HG03460 (cell line): ENCODE data around the gene SCRN2.

Experiments used
- ATAC-seq: cut with Tn5 transposase; IDR thresholded peaks from one replicate; pipeline ENCODE4 v1.9.1; 2021; ENCODE audit not compliant: unreplicated experiment

Gene SCRN2

DNA sequence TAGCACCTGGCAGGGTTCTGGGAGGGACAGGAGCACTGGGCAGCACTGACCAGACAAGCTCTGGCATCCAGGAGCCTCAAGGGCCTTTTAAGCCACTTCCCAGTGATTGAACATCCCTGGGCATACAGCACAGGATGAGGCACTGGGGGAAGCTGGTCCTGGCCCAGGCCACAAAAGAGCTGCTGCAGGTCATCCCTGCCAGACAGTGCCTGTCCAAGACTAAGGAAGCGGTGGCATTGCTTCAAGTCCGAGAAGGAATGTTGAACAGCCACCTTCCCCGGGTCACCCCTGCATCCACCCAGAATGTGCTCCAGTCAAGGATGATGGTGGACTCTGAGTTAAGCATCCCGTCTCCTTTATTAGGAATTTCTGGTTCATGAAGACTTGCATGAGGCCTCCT is 18.3 kb downstream of the SCRN2 start:
- no peak for ATAC-seq

DNA sequence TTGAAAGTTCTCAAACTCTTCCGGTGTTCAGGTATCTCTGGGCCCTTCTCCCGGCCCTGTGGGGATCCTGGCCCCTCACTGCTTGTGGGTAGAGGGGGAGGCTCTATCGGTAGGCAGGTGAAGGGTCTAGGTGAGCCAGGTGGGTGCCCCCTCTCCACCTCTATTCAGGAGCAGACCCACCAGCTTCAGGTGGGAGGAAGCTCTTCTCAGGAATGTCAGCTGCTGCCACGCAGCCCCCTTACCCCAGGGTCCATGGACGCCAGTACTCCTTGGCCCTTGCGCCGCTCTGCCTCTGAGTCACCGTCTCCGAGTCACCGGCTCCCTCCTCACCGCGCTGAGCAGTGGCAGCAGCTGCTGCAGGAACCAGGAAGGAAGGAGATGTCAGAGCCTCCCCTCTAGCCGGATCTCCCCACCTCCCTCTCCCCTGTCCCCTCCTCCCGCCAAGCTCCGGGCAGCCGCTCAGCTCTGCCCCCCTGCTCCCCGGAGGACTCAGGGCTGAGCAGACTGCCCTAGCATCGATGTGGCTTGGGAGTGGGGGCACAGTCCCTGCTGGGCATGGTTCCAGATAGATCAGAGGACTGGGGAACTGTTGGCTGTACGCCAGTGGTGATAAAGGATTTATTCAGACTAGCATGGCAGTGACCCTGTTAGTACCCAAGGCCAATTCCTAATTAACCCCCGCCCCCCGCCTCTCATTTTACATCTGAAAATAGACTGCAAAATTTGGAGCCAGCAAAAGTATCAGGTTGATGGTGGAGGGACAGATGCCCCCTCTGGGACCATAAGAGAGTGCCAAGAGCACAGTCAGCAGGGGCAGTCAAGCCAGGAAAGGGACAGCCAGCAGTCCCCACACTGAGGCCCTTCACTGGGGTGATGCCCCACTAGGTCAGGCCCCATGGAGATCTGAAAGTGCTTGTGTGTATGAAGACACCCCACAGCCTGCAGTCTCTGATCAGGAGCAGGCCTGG is 19.4 kb downstream of the SCRN2 start, which contains the start of gene OSBPL7:
Gene OSBPL7 (minus strand): TSS at position 371 of the 968 bp plus-strand sequence. CDS start 1,516 bp downstream, outside the sequence.
- ATAC-seq, result peak; percentile 79

DNA sequence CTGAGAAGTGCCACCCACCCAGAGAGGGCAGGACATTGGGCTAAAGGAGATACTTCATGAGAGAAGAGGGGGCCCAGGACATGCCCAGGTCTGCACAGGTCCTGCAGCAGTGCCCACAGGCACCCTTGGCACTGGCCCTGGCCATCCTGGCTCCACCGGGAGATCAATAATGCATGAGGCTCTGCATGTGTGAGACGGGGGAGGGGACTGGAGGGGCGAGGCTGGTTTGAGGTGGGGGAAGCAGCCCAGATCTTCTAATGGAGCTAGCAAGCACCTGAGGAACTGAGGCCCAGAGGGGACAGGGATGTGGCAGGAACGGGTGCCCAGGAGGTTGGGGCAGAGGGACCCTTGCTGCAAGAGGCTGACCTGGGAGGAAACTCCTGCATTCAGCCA is 20.0 kb downstream of the SCRN2 start:
- no peak for ATAC-seq

DNA sequence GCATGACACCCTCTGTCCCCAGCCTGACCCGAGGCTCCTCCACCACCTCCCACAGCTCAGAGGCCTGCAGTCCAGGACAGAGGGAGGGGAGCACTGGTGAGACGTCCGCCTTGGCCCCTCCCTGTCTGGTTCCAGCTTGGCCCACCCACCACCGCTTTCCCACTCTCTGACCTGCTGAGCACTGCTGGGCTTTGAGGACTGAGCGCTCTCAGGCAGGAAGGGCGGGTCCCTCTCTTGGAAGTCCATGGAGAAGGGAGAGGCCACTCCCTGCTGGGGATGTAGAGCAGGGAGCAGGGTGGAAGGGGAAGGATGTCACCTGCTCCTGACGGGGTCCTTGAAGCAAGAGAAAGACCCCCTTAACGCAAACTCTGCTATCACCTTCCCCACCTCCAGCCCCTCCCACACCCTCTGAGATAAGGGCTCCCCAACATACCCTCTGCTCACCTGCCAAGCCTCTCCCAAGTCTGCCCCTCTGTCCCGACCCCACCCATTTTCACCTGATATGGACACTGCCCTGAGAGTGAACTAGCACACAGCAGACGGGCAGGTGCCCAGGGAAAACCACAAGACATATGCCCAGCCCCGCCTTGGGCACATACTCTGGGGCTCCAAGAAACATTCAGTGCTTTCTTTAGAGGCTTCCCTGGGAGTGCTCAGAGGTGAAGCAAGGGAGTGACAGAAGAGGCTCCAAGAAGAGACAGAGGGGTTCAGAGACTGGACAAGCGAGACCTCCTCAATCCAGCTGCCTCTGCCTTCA is 20.9 kb downstream of the SCRN2 start:
- no peak for ATAC-seq

DNA sequence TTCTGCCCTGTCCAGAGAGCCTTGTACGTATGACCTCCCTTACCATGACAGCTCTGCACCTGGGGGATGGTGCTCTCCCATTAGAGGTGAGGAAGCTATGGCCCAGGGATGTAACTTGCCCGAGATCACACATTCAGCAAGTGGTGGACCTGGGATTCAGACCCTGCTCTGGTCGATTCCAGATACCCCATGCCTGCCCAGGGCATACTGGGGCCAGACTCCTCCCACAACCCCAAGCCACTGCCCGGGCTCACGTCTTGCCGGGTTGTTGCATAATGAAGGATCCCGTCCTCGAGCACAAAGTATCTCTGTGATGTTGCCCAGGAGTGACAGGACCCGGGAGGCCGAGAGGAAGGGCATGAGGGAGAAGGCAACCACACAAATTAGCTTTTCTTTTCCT is 21.6 kb downstream of the SCRN2 start:
- ATAC-seq, result no peak

DNA sequence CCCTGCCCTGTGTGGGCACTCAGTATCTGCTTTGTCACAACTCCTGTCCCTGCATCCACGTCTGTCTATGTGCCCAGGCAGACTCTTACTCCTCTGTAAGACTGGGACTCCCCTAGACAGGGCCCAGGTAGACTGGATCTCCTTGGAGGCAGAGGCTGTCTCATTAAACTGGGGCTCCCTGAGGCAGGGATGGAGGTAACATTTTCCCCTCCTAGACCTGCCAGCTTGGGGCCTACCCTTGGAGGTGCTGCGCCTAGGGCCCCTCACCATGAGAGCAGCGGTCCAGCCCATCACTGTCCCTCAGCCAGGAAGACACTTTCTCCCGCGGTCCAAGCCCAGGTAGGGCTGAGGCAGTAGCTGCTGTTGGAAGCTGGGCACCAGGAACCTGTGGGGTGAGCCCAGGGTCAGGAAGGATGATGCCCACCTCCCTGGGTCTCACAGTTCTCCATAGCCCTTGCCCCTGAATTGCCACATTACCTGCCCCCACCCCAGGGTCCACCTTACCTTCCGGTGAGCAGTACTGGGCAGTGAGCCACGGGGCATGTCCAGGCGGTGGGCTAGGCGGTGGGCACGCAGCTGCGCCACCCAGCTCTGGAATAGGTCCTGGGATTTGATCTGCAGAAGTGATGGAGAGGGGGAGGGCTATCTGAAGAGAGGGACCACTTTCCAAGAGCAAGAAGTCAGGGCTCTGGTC is 22.9 kb downstream of the SCRN2 start:
- no peak for ATAC-seq

DNA sequence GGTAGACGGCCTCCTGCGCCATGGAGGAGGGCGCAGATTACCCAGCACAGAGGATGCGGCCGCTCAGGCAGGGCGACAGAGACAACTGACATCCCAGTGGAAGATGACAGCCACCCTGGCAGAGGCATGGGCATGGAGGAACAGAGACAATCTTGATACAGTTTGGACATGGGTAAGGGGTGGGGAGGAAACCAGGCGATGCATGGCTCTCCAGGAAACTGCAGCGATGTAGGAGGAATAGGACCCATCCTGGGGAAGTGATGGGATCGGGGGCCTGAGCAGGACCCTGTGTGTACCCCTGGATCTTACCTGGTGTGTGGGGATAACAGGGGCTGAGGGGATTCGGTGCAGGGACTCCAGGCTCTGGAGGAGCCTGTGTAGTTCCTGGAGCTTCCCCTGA is 24.1 kb downstream of the SCRN2 start:
- ATAC-seq, result no peak

DNA sequence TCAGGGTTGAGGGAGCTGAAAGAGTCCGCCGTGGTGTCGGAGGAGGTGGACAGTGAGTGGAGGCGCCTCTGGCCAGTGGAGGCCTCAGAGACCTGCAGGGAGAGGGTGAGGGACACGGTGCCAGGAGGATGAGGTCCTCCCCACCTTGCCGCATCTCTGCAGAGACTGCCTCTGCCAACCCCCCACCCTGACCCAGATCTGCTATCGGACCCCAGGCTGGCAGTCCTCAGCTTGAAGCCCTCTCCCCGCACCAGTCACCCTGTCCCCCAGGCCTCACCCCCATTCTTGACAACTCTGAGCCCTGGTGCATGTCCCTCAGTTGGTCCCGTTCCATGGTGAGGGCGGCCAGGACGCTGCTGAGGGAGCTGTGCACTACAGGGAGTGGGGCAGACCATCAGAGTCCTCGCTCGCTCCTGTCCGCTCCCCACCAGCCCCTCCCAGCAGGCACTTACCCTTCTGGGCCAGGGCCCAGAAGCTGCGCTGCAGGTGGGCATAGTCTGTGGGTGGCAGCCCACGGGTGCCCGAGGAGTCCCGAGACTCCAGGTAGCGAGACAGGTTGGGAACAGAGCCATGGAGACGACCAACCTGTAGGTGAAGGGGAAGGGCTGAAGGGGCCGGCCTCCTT is 24.9 kb downstream of the SCRN2 start:
- ATAC-seq, result no peak

DNA sequence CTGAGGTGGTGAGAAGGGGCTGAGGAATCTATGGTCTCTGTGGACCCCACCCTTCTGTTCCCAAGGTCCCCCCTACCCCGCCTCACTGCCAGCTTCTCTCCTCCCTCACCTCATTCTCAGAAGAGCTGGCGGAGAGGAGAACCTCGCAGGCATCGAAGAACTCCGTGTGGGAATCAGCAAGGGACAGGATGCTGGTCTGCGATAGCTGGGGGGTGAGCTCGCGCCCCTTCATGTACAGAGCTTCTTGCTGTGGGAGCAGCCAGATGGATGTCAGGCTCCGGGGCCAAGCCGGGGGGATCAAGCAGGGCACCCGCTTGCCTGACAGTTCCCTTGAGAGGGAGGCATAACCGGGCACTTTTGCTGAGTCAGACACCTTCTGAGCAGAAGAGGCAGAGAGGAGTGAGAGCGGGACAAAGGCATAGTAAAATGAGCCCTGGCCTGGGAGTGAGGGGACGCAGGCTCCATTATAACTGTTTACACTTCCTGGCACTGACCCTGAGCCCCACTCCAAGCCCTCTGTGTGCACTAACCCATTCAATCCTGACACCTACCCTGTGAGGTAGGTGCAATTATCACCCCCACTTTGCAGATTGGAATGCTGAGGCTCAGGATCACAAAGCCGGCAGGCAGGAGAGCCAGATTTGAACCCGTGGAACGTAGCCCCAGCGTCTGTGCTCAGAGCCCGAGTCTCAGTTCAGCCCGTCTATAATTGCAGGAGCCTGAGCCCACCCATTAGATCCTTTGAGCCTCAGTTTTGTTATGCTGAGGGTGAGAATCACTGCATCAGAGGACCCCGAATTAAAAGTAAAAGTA is 25.8 kb downstream of the SCRN2 start:
- ATAC-seq, result no peak

DNA sequence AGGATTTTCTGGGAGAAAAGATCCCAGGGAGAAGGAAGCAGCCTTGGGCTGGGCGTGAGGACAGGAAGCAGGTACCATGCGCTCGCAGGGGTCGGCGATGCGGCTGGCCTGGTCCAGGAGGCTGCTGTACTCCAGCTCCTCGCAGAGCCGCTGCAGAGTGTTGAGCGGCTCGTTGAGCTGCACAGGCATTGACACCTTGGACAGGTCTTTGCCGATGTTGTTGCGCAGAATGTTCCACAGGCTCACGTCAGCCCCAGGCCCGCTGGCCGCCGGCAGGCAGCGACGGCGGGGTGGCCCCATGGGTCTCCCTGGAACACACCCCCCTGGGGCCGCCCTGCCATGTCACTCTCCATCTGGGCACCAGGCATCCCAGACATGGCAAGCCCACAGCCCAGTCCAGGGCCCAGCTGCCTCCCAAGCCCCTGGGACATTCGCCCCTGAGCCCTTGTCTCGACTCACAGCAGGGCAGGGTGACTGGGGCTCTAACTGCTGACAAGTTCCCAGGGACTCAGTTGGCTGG is 27.5 kb downstream of the SCRN2 start:
- ATAC-seq, result no peak

DNA sequence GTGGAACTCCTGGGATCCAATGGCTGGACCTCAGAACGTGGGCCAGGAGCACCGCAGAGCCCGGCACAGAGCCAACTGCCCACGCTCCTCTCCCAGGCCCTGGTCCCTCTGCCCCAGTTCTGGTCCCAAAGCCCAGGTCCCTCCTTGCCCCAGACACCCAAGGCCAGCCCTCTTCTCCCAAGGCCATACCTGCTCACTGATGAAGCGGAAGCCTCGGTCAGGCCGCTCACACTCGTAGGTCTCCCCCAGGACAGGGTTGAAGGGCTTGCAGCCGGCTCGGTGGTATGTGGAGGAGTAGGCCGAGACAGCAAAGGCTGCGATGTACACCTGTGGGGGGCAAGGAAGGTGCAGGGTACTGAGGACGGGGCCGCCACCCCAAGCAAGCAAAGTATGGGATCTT is 28.0 kb downstream of the SCRN2 start:
- ATAC-seq, result no peak

DNA sequence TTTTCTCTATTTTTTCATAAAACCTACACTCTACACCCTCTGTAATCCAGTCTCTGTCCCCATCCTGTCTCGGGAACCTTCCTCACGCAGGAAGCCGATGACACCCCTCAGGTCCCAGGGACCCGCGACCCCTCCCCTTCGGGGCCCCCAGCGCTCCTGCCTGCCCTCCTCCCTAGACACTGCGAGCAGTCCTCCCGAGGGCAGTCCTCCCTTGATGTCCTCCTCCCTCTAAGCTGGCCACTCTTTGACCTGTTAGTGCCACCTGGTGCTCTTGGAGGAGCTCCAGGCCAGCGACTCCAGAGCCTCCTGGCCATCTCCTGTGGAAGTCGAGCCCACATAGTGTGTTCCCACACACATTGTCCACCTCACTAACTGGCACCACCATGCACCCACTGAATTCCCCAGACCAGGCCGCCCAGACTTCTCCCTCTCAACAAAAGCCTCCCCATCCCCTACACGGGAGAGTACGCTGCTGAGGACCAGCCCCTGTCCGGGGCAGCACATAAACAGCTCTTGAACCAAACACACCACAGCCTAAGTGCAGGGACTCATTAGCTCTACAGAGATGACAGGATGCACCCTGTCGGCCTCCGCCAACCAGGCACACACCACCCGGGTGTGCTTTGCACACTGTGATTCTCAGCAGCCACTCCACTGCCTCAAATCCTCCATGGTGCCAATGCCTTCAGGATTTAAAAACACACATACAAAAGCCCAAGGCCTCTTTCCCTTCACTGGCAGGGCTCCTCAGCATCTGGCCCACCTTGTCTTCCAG is 28.7 kb downstream of the SCRN2 start:
- ATAC-seq, result no peak

DNA sequence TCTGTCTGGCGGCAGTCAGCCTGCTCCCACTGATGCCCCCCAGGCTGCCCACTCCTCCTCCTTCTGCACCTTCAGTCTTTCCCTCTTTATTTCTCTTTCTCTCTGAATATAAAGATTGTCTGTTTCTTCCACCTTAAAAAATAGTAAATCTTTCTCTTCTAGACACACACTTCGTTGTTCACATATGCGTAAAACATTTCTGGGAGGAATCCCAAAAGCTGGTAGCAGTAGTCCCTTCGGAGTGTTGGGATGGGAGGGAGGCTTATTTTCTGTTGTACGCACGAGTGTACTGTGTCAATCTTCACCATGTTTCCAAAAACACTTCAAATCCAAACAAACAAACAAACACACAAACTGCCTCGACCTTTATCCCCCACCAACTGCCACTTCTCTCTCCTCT is 29.4 kb downstream of the SCRN2 start:
- ATAC-seq, result no peak

DNA sequence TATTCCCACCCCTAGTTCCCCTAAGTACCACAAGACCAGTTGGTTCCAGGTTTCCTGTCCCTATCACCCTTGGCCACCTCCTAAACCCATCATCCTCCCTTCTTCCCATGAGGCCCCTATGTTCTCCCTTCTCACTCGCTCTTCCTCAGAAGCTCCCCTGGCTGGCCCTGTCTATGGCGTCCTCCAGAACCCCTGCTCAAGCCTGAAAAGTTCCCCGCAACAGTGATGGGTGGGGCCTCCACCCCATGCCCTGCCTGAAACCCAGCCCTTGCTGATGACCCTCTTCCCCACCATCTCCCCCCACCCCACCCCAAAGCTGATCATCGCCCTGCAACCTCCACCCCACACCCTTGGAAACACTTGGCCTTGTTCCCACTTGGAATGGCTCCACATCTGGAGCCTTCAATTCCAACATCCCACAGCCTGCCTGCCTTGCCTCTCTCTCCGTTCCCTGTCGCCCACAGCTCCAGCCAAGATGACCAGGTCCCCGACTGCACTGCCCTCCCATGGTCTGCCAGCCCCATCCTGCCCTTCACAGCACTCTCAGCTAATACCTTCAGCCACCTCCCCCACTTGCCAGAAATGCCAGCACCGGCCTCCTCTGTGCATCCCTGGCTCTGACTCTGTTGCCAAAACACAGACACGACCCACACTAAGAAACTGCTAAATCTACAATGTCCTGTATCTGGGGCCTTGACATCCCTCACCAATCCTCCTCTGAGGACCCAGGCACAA is 30.0 kb downstream of the SCRN2 start:
- no peak for ATAC-seq

DNA sequence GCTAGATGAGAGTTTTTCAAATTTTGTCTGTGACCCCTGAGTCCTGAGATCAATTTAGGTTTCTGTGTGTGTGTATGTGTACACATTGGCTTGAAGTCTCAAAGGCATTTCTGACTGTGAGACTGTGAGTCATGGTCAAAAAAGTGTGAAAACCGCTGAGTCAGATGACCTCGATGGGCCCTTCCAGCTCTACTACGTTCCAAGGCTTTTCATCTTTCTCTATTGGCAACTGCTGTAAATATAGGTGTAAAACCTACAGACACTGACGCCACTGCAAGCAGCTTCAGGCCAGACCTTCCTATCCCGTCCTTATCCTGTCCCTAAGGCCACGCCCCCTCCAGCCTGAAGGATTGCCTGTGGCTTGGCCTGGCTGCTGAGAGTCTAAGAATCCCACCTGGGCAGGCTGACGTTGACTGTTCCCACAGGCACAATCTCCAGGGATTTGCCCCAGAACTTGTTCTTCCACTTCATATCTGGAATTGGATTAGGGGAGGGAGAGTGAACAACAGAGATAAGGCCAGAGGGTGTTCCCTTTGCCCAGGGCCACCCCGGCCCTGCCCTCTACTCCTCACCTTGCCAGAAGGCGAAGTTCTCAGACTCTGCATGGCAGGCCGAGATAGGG is 30.8 kb downstream of the SCRN2 start:
- ATAC-seq, result no peak

DNA sequence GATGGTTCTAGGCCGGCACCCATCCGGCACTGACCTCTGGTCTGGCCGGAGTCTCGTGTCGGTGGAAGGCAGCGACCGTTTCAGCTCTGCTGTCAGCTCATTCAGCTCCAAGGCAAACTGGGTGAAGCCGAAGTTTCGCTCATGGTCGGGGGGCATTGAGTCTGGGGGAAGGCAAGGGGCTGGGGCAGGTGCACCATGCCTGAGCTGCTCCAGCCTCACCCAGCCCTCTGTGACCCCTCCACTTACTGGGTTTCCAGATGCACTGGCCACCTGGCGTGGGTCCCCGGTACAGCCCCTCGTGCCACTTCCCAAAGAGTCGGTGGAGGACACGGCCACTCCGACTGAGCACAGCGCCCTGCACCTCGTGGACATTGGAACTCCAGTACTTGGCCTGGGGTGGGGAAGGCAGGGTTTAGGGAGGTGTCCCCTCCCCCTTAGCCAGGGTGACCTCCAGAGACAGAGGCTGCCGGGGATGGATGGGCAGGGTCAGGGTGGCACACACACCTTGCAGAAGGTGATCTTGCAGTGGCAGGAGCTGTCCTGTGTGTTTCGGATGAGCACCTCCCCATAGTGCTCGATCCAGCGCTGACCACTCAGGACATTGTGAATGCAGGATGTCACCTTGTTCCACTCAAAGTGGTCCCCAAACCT is 32.1 kb downstream of the SCRN2 start:
- ATAC-seq, result no peak

DNA sequence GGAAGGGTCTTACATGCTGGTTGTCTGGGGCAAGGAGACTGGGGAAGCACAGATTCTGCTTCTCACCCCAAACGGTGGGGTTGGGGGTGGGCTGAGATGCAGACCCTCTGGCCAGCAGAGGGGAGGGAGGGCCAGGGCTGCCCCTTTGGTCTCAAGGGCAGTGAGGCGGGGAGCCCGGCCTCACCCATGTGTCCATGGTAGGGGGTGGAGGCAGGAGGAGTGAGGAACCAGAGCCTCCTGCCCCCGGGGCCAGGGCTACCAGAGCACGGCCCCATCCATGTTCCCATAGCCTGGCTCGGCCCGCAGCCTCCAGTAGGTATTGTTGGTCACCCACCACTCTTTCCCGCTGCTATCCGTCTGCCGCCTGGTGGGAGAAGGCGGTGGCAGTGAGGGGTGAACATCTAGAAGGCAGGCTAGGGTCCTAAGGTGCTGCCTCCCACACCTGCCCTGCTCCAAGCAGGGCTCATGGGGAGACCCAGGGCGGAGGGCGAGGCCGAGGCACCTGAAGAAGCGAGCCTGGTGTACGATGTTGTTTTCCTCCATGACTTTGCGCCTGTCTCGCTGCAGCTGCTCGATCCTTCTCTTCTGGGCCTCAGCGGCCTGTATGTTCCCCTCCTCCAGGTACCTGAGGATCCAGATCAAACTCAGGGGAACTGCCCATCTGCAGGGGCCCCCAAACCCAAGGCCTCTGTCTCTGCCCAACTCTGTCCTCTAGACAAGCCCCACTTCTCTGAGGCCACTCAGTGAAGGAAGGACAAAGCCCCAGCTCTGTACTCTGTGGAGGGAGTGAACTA is 32.8 kb downstream of the SCRN2 start:
- no peak for ATAC-seq
